Esophagus muscularis mucosa (tissue), 4 donors: ENCODE data around the gene GLB1L.

Source experiments
- EP300 ChIP-seq: sonication (generic); formaldehyde crosslinking; IDR thresholded peaks from one replicate; pipeline ENCODE4 v1.6.1; 2017; ENCODE audit warnings: antibody characterized with exemption
- POLR2A ChIP-seq: fragments of 450-650 bp; IDR thresholded peaks from one replicate; pipeline ENCODE4 v1.6.1; 2017; ENCODE audit warnings: antibody characterized with exemption, moderate library complexity, mild to moderate bottlenecking, low read depth
- POLR2AphosphoS5 ChIP-seq, 2 donors: sonication (generic); formaldehyde crosslinking; IDR thresholded peaks; one replicate each; pipeline ENCODE4 v1.6.1; 2017; ENCODE audit warnings: antibody characterized with exemption in 2 of 2
- TF ChIP-seq, protein P1 (sequence below), 3 experiments: fragments of 200-600 bp in 2 of 3; fragments of 450-650 bp in 1 of 3; sonication (generic) in 2 of 3; IDR thresholded peaks; one replicate each; pipeline ENCODE4 v1.5.1; 2017 to 2019; ENCODE audit warnings: antibody characterized with exemption in 3 of 3, mild to moderate bottlenecking in 2 of 3, moderate library complexity in 1 of 3

DNA sequence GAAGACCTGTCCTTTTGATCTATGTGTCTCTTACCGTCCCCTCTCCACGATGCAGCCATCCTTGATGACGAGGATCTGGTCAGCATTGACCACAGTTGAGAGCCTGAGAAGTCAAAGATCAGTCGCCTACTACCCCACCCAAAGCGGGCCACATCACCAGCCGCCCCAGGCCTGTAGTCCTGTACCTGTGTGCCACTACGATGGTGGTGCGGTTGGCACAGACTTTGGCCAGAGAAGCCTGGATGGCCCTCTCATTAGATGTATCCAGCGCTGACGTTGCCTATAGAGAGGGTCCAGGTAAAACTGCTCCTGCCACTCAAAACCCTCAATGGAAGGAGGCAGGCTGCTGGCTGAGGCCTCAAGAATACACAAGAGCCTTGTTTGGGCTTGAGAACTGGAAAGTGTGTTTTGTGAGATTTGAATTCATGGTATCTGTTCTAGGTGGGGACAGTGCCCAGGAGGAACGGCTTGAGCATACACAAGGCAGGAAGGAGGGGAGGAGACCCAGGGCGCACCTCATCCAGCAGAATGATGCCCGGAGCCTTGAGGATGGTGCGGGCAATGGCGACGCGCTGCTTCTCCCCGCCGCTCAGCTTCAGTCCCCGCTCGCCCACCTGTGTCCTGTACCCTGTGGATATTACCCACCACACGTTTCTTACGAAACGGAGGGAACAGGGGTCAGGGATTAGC lies 34.9 kb downstream of the GLB1L start:
- TF ChIP-seq POLR2A (no peak), EP300 (no peak), POLR2AphosphoS5 (IDR thresholded peaks at IDR 0.05) (no peak)
- TF ChIP-seq, protein P1, sequence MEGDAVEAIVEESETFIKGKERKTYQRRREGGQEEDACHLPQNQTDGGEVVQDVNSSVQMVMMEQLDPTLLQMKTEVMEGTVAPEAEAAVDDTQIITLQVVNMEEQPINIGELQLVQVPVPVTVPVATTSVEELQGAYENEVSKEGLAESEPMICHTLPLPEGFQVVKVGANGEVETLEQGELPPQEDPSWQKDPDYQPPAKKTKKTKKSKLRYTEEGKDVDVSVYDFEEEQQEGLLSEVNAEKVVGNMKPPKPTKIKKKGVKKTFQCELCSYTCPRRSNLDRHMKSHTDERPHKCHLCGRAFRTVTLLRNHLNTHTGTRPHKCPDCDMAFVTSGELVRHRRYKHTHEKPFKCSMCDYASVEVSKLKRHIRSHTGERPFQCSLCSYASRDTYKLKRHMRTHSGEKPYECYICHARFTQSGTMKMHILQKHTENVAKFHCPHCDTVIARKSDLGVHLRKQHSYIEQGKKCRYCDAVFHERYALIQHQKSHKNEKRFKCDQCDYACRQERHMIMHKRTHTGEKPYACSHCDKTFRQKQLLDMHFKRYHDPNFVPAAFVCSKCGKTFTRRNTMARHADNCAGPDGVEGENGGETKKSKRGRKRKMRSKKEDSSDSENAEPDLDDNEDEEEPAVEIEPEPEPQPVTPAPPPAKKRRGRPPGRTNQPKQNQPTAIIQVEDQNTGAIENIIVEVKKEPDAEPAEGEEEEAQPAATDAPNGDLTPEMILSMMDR (IDR thresholded peaks at IDR 0.05) = no peak
